Measurements from ENCODE around the gene ARSA.

DNA sequence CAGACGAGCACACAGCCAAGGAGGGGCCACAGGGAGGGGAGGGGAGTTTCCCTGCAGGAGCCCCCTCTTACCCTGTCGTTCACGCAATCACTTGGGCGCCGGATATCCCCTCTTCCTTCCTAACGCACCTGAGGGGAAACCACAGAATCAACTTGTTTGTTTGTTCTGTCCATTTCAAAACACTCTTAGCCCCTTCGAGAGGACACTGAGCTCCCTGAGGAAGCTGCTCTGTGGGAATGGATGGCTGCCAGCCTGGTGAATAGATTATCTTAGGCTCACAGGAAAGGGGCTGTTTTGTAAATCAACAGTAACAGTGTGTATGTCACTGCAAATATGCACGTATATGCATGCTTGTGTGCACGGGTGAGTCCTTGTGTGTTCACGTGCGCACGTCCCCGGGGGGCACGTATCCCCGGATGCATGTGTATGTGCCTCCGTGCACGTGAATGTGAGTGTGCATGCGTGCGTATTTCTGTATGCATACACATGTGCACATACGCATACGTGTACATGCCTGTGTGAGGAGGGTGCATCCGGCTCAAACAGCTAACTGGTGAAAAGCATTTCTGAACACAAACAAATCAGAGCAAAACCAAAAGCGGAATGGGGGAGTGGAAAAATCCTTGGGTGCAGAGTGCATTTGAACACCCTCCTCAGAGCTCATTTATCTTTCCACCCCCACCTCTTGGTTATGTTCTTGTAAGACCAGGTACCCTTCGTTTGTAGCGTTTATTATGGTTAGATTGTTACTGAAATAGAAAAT lies 7.2 kb downstream of the ARSA start:
- TF ChIP-seq CTCF (IDR thresholded peaks at IDR 0.05; ENCODE audit: low read depth, low read length, poor library complexity, severe bottlenecking) (peak; percentile 67), EZH2phosphoT487 (IDR thresholded peaks at IDR 0.05; ENCODE audit: borderline replicate concordance, low read length) (no peak)
